Measurements from ENCODE around the gene HTR6.

DNA sequence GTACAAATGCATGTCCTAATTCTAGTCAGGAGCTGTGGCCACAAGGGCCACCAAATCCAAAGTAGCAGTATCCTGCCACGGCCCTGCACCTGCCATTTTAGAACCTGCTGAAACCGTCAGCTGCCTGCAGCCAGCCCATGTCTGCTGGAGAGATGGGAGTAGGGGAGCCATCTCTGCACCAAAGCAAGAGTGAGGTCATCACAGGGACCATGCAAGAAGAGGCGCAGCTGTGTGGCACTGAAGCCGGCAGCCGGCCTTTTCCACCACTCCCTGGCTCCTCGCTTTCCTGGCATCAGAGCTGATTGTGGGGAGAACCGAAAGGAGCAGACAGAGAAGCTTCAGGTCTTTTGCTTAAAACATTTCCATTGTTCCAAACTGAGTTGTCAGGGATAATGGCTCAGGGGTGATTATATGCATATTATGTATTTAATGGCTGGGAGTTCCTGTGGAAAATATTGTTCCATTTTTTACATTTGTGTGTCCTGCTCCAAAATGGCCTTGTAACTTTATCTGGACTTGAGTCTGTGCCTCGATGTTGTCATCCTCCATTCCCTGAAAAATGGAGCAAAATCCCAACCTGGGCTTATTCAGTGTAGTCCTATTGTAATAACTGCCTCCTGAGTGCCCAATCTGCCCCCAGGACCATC is 39.3 kb upstream of the HTR6 start:
- TF ChIP-seq CTCF (IDR thresholded peaks at IDR 0.05; ENCODE audit: borderline replicate concordance, extremely low read depth, low read length, poor library complexity, severe bottlenecking) (no peak), EZH2 (IDR thresholded peaks at IDR 0.05; ENCODE audit: borderline replicate concordance, low read depth, low read length, severe bottlenecking) (no peak)

All from DND-41 (cell line).